GM20000 (cell line): ENCODE data around the gene CHPT1.

Experiments
- DNase-seq: peaks from one replicate; pipeline ENCODE4 v3.0.0; 2012; ENCODE audit warnings: low spot score
- TF ChIP-seq, protein P1 (sequence below): IDR thresholded peaks from 2 replicates; pipeline ENCODE4 v1.5.1; 2012; ENCODE audit warnings: mild to moderate bottlenecking, control low read depth; ENCODE audit errors: extremely low read depth, missing control alignments

The CHPT1 gene

DNA sequence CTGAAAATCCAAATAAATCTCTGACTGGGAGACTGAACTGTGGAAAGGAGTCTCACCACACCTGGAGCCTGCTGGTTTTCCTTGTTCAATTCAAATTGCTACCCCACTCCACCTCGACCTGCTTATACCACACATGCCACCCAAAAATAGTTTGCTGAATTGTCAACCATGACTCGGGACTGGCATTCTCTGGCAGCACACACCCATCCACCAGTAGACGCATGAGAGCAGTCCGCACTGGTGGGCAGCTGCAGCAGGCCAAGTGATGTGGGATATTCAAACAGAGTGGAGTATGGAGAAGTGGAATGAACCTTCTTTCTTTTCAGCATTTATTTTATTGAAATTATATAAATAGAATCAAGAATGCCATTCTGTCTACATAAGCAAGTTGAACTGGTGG, 80.5 kb downstream of the CHPT1 start:
- TF ChIP-seq, protein P1, sequence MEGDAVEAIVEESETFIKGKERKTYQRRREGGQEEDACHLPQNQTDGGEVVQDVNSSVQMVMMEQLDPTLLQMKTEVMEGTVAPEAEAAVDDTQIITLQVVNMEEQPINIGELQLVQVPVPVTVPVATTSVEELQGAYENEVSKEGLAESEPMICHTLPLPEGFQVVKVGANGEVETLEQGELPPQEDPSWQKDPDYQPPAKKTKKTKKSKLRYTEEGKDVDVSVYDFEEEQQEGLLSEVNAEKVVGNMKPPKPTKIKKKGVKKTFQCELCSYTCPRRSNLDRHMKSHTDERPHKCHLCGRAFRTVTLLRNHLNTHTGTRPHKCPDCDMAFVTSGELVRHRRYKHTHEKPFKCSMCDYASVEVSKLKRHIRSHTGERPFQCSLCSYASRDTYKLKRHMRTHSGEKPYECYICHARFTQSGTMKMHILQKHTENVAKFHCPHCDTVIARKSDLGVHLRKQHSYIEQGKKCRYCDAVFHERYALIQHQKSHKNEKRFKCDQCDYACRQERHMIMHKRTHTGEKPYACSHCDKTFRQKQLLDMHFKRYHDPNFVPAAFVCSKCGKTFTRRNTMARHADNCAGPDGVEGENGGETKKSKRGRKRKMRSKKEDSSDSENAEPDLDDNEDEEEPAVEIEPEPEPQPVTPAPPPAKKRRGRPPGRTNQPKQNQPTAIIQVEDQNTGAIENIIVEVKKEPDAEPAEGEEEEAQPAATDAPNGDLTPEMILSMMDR: no peak
- no peak for DNase-seq
